Activated CD8-positive, alpha-beta T cell treated with anti-CD3 and anti-CD28 coated beads for 36 hours (primary cell): ENCODE measurements around the gene CACHD1. TPM values are rescaled to one million over a fixed set of nuclear protein-coding genes. Genes with fewer than 3 reads are reported as not detected.

ENCODE experiments used
- ATAC-seq: fragments of 200-7000 bp; cut with Tn5 transposase; one replicate; pipeline ENCODE4 v1.10.0; 2021; ENCODE audit warnings: mild to moderate bottlenecking, moderate library complexity
- CTCF ChIA-PET: fragments of 350-600 bp; sonication (Branson Sonifier 250); formaldehyde crosslinking; loops from one replicate; lab custom pipeline; 2021; ENCODE audit warnings: antibody characterized with exemption; lab: Charles Lee
- POLR2A ChIA-PET: fragments of 350-600 bp; sonication (Branson Sonifier 250); formaldehyde crosslinking; loops from one replicate; lab custom pipeline; 2021; ENCODE audit warnings: antibody characterized with exemption; lab: Charles Lee
- DNase-seq: peaks from one replicate; pipeline ENCODE4 v3.0.0-alpha.2; 2020
- H3K27ac Mint-ChIP-seq: one replicate; pipeline ENCODE4 v1.8.0; 2021; ENCODE audit warnings: mild to moderate bottlenecking, mixed read lengths
- H3K27me3 Mint-ChIP-seq: one replicate; pipeline ENCODE4 v1.8.0; 2021; ENCODE audit warnings: mixed read lengths
- H3K36me3 Mint-ChIP-seq: one replicate; pipeline ENCODE4 v1.8.0; 2021; ENCODE audit warnings: low read depth, mixed read lengths
- H3K4me1 Mint-ChIP-seq: one replicate; pipeline ENCODE4 v1.8.0; 2021; ENCODE audit warnings: low read depth, mixed read lengths
- H3K4me3 Mint-ChIP-seq: one replicate; pipeline ENCODE4 v1.8.0; 2021; ENCODE audit warnings: mild to moderate bottlenecking, moderate library complexity, mixed read lengths
- H3K9me3 Mint-ChIP-seq: one replicate; pipeline ENCODE4 v1.8.0; 2021; ENCODE audit warnings: mixed read lengths
- CTCF ChIP-seq: fragments of 200-600 bp; IDR thresholded peaks from one replicate; pipeline ENCODE4 v1.8.0; 2022; ENCODE audit warnings: antibody characterized with exemption, mild to moderate bottlenecking
- intact Hi-C: fragments of 100-400 bp; cut with micrococcal nuclease; formaldehyde crosslinking; loops from one replicate; pipeline ENCODE4 v1.10.0; 2022
- total RNA-seq, 2 experiments: library from RNA; stranded (reverse); gene quantifications; one replicate each; pipeline ENCODE4 v1.2.3, GENCODE V29; 2021

CACHD1 gene
- total RNA-seq, 2 experiments from 2014 or later: 2.2 to 2.5 TPM

GRCh38 chr1:64555947-64556346 lies 86.0 kb downstream of the CACHD1 start:
- POLR2A ChIA-PET: no interaction called here
- no peak overlapping the region for H3K4me3 Mint-ChIP-seq
- peaks cover 22% of the 10 kb centered on the region for H3K4me1 Mint-ChIP-seq
- peaks cover 4% of the 10 kb centered on the region for H3K36me3 Mint-ChIP-seq
- no peaks in the 10 kb centered on the region for H3K9me3 Mint-ChIP-seq
- no peak for TF ChIP-seq CTCF
- DNase-seq (no peak), ATAC-seq (no peak)
- H3K27me3 Mint-ChIP-seq: no peaks in the 10 kb centered on the region
- no peak overlapping the region for H3K27ac Mint-ChIP-seq
- CTCF ChIA-PET: no interaction called here
- intact Hi-C loops: no loop called here

GRCh38 chr1:64561993-64562392 lies 92.1 kb downstream of the CACHD1 start:
- CTCF ChIA-PET: no interaction called here
- DNase-seq (no peak), ATAC-seq (no peak)
- POLR2A ChIA-PET: no interaction called here
- no peak overlapping the region for H3K27ac Mint-ChIP-seq
- H3K36me3 Mint-ChIP-seq: peaks cover 6% of the 10 kb centered on the region
- no peak overlapping the region for H3K4me3 Mint-ChIP-seq
- intact Hi-C loops: no loop called here
- peaks cover 3% of the 10 kb centered on the region for H3K9me3 Mint-ChIP-seq
- no peaks in the 10 kb centered on the region for H3K4me1 Mint-ChIP-seq
- H3K27me3 Mint-ChIP-seq: peaks cover 1% of the 10 kb centered on the region
- TF ChIP-seq CTCF: no peak

- POLR2A ChIA-PET: no interaction called here
- peaks cover 3% of the 10 kb centered on the region for H3K9me3 Mint-ChIP-seq
These were observed 94.1 kb downstream of the CACHD1 start for GRCh38 chr1:64563958-64564565.

GRCh38 chr1:64564891-64565290 lies 95.0 kb downstream of the CACHD1 start:
- ChIA-PET POLR2A (no interaction called here), CTCF (no interaction called here)
- intact Hi-C loops: no loop called here
- Mint-ChIP-seq H3K27ac (no peak overlapping the region), H3K4me3 (no peak overlapping the region), H3K4me1 (no peaks in the 10 kb centered on the region), H3K9me3 (peaks cover 3% of the 10 kb centered on the region), H3K36me3 (peaks cover 2% of the 10 kb centered on the region), H3K27me3 (peaks cover 1% of the 10 kb centered on the region)
- DNase-seq: no peak
- ATAC-seq: no peak
- TF ChIP-seq CTCF: no peak

More at GRCh38 chr1:64563958-64564565, 94.1 kb downstream of the CACHD1 start:
- H3K27ac Mint-ChIP-seq: no peak overlapping the region
- H3K36me3 Mint-ChIP-seq: peaks cover 2% of the 10 kb centered on the region
- intact Hi-C loops: no loop called here
- no peaks in the 10 kb centered on the region for H3K4me1 Mint-ChIP-seq
- CTCF ChIA-PET: no interaction called here
- TF ChIP-seq CTCF: no peak
- ATAC-seq (no peak), DNase-seq (no peak)
- no peak overlapping the region for H3K4me3 Mint-ChIP-seq
- H3K27me3 Mint-ChIP-seq: peaks cover 1% of the 10 kb centered on the region

- POLR2A ChIA-PET: no interaction called here
- CTCF ChIA-PET: interaction anchor here (1.0 kb wide), 1 partner anchor 73 kb away, joined by 3 read pairs; no protein-coding TSS in a partner anchor
- intact Hi-C loops: no loop called here
- Mint-ChIP-seq H3K4me3 (no peak overlapping the region), H3K36me3 (no peaks in the 10 kb centered on the region), H3K27ac (no peak overlapping the region), H3K4me1 (no peaks in the 10 kb centered on the region), H3K27me3 (no peaks in the 10 kb centered on the region), H3K9me3 (peaks cover 3% of the 10 kb centered on the region)
- no peak for DNase-seq
- ATAC-seq: no peak
- no peak for TF ChIP-seq CTCF
These were observed 97.7 kb downstream of the CACHD1 start for GRCh38 chr1:64567426-64568170.
